Right lobe of liver (tissue), 4 donors: ENCODE results near the gene VAC14.

Experiments used
- CTCF ChIP-seq, 4 donors: fragments of 200-600 bp in 3 of 4; fragments of 450-650 bp in 1 of 4; IDR thresholded peaks; one replicate each; pipeline versions ENCODE4 v1.5.1 to v1.8.0; 2016 to 2022; ENCODE audit warnings: antibody characterized with exemption in 4 of 4, mild to moderate bottlenecking in 2 of 4
- POLR2A ChIP-seq: fragments of 450-650 bp; IDR thresholded peaks from one replicate; pipeline ENCODE4 v1.6.1; 2017; ENCODE audit warnings: antibody characterized with exemption, mild to moderate bottlenecking
- donor health status: DM: no; HTN: no; CAD: no.
- donor health status: DM: no; HTN: no; CAD: no.
- donor health status: DM: no; HTN: yes; CAD: no.

- TF ChIP-seq CTCF (IDR thresholded peaks at IDR 0.05) (no peak), POLR2A (no peak)
These were observed 153.3 kb downstream of the VAC14 start for GRCh38 chr16:70647441-70648359.
